HEK293T (cell line): ENCODE data around the gene FHOD1.

Source experiments
- BHLHE40 ChIP-seq: fragments of 450-650 bp; IDR thresholded peaks from 2 replicates; pipeline ENCODE4 v1.6.1; 2016; ENCODE audit warnings: mild to moderate bottlenecking, moderate library complexity, borderline replicate concordance
- CTBP1 ChIP-seq: fragments of 450-650 bp; IDR thresholded peaks from 2 replicates; pipeline ENCODE4 v1.6.1; 2016; ENCODE audit warnings: borderline replicate concordance
- ELF4 ChIP-seq: fragments of 450-650 bp; IDR thresholded peaks from 2 replicates; pipeline ENCODE4 v1.6.1; 2017; ENCODE audit warnings: antibody characterized with exemption
- FOXA1 ChIP-seq: fragments of 450-650 bp; IDR thresholded peaks from 2 replicates; pipeline ENCODE4 v1.6.1; 2016; ENCODE audit warnings: mild to moderate bottlenecking
- FOXK2 ChIP-seq: fragments of 450-650 bp; IDR thresholded peaks from 2 replicates; pipeline ENCODE4 v1.6.1; 2016; ENCODE audit warnings: mild to moderate bottlenecking
- FOXM1 ChIP-seq: fragments of 450-650 bp; IDR thresholded peaks from 2 replicates; pipeline ENCODE4 v1.6.1; 2017; ENCODE audit warnings: mild to moderate bottlenecking, borderline replicate concordance
- L3MBTL2 ChIP-seq: fragments of 450-650 bp; conservative IDR thresholded peaks from 2 replicates; pipeline ENCODE4 v1.6.1; 2016; ENCODE audit warnings: mild to moderate bottlenecking
- LEF1 ChIP-seq: fragments of 450-650 bp; IDR thresholded peaks from 2 replicates; pipeline ENCODE4 v1.6.1; 2017; ENCODE audit warnings: mild to moderate bottlenecking, borderline replicate concordance
- SP1 ChIP-seq: fragments of 450-650 bp; IDR thresholded peaks from 2 replicates; pipeline ENCODE4 v1.6.1; 2017
- SUZ12 ChIP-seq: fragments of 450-650 bp; IDR thresholded peaks from 2 replicates; pipeline ENCODE4 v1.6.1; 2016; ENCODE audit warnings: mild to moderate bottlenecking
- TARDBP ChIP-seq: fragments of 450-650 bp; IDR thresholded peaks from 2 replicates; pipeline ENCODE4 v1.6.1; 2016
- ZNF384 ChIP-seq: fragments of 450-650 bp; IDR thresholded peaks from 2 replicates; pipeline ENCODE4 v1.6.1; 2016

GRCh38 chr16:67275321-67275720 is 28.0 kb upstream of the FHOD1 start:
- TF ChIP-seq L3MBTL2: no peak
- TF ChIP-seq FOXA1: no peak
- no peak for TF ChIP-seq FOXM1
- TF ChIP-seq ZNF384: no peak
- TF ChIP-seq SP1: no peak
- no peak for TF ChIP-seq LEF1
- no peak for TF ChIP-seq FOXK2
- no peak for TF ChIP-seq CTBP1
- no peak for TF ChIP-seq SUZ12
- TF ChIP-seq BHLHE40: no peak
- no peak for TF ChIP-seq ELF4
- no peak for TF ChIP-seq TARDBP
